HL-60 (cell line): ENCODE data around the gene DMD.

Source experiments
- DNase-seq, 2 experiments: peaks; one replicate each; pipeline ENCODE4 v3.0.0-alpha.2; 2010 to 2020; ENCODE audit warnings: low read depth in 1 of 2, low spot score in 1 of 2
- H3K27ac ChIP-seq: fragments of 250-450 bp; sonication (Bioruptor Pico); replicated peaks from 2 replicates; pipeline ENCODE4 v1.5.1; 2020; ENCODE audit warnings: mild to moderate bottlenecking, moderate library complexity
- H3K27me3 ChIP-seq: fragments of 250-450 bp; sonication (Bioruptor Pico); 2 replicates; pipeline ENCODE4 v1.5.1; 2021; ENCODE audit warnings: mild to moderate bottlenecking, moderate library complexity; ENCODE audit not compliant: insufficient read depth, poor library complexity, severe bottlenecking
- H3K4me3 ChIP-seq: replicated peaks from 2 replicates; pipeline ENCODE4 v1.5.1; 2011; ENCODE audit warnings: mild to moderate bottlenecking, control low read depth, low read length; ENCODE audit not compliant: insufficient read depth
- CTCF ChIP-seq: IDR thresholded peaks from one replicate; pipeline ENCODE4 v1.5.1; 2011; ENCODE audit warnings: low read length, control low read depth, inconsistent platforms; ENCODE audit not compliant: insufficient read depth
- GABPA ChIP-seq: IDR thresholded peaks from 2 replicates; pipeline ENCODE4 v1.6.1; 2012; ENCODE audit warnings: low read depth
- POLR2AphosphoS5 ChIP-seq: IDR thresholded peaks from 2 replicates; pipeline ENCODE4 v1.6.1; 2012; ENCODE audit warnings: low read depth
- REST ChIP-seq: IDR thresholded peaks from 2 replicates; pipeline ENCODE4 v1.6.1; 2012; ENCODE audit warnings: low read depth; ENCODE audit not compliant: insufficient replicate concordance
- SPI1 ChIP-seq: IDR thresholded peaks from 2 replicates; pipeline ENCODE4 v1.6.1; 2012; ENCODE audit warnings: low read depth, mild to moderate bottlenecking, borderline replicate concordance

DMD gene

GRCh38 chrX:31499109-31499508 is 1712.2 kb downstream of the DMD start:
- Histone ChIP-seq H3K27ac (no peak overlapping the region), H3K27me3 (no peaks in the 10 kb centered on the region), H3K4me3 (no peak overlapping the region)
- DNase-seq = no peak
- TF ChIP-seq REST (no peak), POLR2AphosphoS5 (no peak), SPI1 (no peak), GABPA (no peak), CTCF (no peak)

- no peaks in the 10 kb centered on the region for H3K27me3 ChIP-seq
- H3K27ac ChIP-seq = no peak overlapping the region
- TF ChIP-seq GABPA (no peak), POLR2AphosphoS5 (no peak), SPI1 (no peak), REST (no peak), CTCF (no peak)
- H3K4me3 ChIP-seq = no peak overlapping the region
- DNase-seq = no peak
These were observed 1714.3 kb downstream of the DMD start for GRCh38 chrX:31497086-31497485.

- no peak overlapping the region for H3K4me3 ChIP-seq
- no peaks in the 10 kb centered on the region for H3K27me3 ChIP-seq
These were observed 1723.4 kb downstream of the DMD start for GRCh38 chrX:31487951-31488350.

More at GRCh38 chrX:31487951-31488350, 1723.4 kb downstream of the DMD start:
- no peak for DNase-seq
- no peak overlapping the region for H3K27ac ChIP-seq
- TF ChIP-seq GABPA (no peak), REST (no peak), SPI1 (no peak), CTCF (no peak), POLR2AphosphoS5 (no peak)
